GM20431 (cell line): Measurements from ENCODE around the gene RRP1.
"Not testable (repeated sequence)": the region's sequence is repeated elsewhere in the genome, so short reads cannot be mapped to it uniquely, and the experiment has no call there.

ENCODE experiments used
- in situ Hi-C: fragments of 300-500 bp; cut with MseI, MboI; formaldehyde crosslinking; loops from one replicate; pipeline ENCODE4 v1.15.0; 2020; ENCODE audit warnings: low sequenced_read_pairs; ENCODE audit not compliant: unreplicated experiment

The RRP1 gene

GRCh38 chr21:43829575-43830119 is 40.3 kb downstream of the RRP1 start:
- in situ Hi-C loops = loop anchor here (10.0 kb wide), 1 partner anchor 155 kb away; no protein-coding TSS in a partner anchor

- in situ Hi-C loops = no loop called here
Measured at GRCh38 chr21:43832158-43832550, 42.8 kb downstream of the RRP1 start.

DNA sequence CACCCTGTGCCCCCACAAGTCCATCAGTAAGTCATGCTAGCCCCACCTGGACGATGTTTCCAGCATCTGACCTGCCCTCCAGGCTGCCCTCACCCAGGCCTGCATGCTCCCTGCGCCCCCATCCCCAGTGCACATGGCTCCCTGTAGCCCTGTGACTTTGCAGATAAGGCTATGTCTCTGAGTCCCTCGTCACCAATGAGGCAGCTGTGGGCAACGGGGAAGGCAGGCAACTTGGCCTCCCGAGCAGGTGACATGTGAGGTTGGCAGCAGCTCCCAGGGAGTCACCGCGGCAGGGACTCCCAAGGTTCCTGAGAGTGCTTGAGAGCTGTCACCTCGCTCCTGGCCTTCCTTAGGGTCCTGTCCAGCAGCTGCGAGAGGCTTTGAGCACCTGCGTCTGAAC is 43.3 kb downstream of the RRP1 start:
- in situ Hi-C loops = no loop called here

- in situ Hi-C loops = no loop called here
Measured at GRCh38 chr21:43834146-43834905, 44.9 kb downstream of the RRP1 start.

DNA sequence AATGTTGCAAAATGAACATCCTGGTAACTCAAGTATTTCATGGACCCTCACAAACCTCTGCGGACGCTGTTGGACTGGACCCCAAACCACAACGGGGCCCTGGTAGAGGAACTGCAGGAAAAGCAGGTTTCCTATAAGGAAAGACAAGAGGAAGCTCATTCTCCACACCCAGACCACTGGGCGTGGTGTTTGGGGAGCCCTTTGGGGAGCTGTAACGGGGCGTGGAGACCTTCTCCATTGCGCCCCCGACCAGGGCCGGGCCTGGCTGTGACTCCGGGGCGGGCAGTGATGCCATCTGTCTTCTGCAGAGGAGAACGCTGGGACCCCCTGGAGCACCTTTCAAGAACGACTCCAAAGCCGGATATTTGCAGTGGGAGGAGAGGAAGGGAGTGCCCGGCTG is 45.7 kb downstream of the RRP1 start:
- in situ Hi-C loops = no loop called here

DNA sequence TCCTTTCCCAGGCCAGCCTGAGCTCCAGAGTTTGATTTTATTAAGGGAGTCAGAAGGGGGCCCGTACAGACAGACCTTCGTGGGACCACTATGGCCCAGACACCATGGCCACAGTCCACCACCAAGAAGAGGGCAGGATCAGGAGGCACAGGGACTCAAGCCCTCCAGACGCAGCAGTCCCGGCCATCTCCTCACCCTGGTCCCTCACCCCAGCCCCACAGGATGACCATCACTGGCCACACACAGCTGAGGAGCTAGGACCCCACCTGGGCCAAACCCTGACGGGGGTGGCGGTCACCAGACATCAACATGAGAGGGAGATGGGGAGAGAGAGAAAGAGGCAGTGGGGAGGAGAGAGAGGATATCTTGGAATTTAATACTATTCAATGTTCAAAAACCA is 46.5 kb downstream of the RRP1 start:
- in situ Hi-C loops = no loop called here

GRCh38 chr21:43836616-43837015 is 47.2 kb downstream of the RRP1 start:
- in situ Hi-C loops = no loop called here

- in situ Hi-C loops = no loop called here
Measured at GRCh38 chr21:43840259-43840658, 50.9 kb downstream of the RRP1 start.

DNA sequence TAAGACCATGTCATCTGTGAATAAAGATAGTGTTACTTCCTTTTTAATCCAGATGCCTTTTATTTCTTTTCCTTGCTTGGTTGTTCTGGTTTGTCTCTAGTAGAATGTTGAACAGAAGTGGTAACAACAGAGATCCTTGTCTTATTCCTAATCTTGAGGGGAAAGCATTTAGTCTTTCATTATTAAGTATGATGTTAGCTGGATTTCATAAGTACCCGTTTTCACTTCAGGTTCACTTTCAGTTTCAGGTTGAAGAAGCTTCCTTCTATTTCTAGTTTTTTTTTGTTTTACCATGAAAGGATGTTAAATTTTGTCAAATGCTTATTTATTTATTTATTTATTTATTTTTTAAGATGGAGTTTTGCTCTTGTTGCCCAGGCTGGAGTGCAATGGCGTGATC is 53.4 kb downstream of the RRP1 start:
- in situ Hi-C loops = no loop called here

DNA sequence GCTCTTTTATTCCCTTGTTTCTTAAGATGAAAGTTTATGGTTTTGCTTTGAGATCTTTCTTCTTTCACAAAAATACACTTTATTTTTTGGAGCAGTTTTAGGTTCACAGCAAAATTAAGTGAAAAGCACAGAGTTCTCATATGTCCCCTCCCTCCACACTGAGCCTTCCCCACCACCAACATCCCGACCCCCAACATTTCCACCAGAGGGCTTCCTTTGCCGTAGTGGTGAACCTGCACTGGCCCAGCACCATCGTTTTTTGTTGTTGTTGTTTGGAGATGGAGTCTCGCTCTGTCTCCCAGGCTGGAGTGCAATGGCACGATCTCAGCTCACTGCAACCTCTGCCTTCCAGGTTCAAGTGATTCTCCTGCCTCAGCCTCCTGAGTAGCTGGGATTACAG is 55.5 kb downstream of the RRP1 start:
- in situ Hi-C loops = not testable (repeated sequence)

DNA sequence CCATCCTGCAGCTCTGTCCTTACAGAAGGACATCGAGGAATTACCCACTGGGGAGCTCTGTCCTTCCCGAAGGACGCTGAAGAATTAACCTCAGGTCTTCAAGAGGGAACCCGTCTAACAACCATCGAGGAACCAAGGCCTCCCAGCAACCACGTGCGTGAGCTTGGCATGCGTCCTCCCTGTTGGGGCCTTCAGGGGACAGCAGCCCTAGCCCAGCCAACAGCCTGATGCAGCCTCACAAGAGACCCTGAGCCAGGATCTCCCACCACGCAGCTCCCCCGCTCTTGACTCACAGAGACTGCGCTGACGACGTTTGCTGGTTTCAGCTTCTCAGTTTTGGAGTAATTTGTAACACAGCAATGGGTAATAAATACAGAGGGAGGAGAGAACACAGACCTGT is 56.0 kb downstream of the RRP1 start:
- in situ Hi-C loops = no loop called here

GRCh38 chr21:43846430-43846829 is 57.1 kb downstream of the RRP1 start:
- in situ Hi-C loops = no loop called here

DNA sequence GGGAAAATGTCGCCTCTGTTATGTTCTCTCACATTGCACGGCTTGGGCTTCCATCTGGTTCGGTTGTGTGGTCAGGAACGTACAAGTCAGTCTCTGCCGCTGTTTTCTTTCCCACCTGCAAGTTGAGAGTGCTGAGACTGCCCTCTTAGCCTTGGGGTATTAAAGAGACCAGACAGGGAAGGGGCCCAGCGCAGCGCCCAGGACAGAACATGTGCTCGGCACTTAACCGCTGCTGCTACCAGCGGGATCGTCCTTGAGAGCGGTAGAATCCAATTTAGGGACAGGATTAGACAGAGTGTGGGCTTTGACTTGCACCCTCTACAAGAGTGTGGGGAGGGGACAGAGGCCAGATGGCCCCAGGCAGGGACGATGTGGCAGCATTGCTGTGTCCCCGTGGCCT is 57.9 kb downstream of the RRP1 start:
- in situ Hi-C loops = no loop called here

DNA sequence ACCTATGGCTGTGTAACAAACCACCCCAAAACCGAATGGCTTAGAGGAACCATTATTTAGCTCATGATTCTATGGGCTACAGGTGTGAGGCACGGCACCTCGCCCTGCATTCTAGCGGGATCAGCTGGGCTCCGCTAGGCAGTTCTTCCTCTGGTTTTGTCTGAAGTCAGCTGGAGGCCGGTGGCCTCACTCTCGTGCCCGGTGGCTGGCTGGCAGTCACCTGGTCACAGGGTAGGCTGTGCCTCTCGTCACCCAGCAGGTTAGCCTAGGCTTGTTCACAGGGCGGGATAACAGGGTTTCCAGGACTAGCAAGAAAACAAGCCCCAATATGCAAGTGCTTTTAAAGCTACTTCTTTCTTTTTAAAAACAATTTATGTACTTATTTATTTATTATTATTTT is 59.4 kb downstream of the RRP1 start:
- in situ Hi-C loops = no loop called here

- in situ Hi-C loops = no loop called here
Measured at GRCh38 chr21:43849532-43850299, 60.3 kb downstream of the RRP1 start.

DNA sequence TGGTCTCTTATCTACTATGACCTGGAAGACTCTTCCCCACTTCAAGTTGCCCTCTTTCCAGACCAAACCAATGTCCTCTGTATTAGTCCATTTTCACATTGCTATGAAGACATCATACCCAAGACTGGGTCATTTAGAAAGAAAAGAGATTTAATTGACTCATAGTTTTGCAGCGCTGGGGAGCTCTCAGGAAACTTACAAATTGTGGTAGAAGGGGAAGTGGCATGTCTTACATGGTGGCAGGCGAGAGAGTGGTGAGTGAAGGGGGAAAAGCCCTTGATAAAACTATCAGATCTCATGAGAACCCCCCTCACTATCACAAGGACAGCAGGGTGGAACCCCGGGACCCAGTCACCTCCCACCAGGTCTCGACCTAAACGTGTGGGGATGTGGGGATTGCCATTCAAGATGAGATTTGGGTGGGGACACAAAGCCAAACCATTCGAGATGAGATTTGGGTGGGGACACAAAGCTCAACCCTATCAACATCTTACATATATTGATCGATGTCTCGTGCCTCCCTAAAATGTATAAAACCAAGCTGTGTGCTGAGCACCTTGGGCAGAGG is 61.4 kb downstream of the RRP1 start:
- in situ Hi-C loops = no loop called here

- in situ Hi-C loops = no loop called here
Measured at GRCh38 chr21:43851593-43851992, 62.2 kb downstream of the RRP1 start.

DNA sequence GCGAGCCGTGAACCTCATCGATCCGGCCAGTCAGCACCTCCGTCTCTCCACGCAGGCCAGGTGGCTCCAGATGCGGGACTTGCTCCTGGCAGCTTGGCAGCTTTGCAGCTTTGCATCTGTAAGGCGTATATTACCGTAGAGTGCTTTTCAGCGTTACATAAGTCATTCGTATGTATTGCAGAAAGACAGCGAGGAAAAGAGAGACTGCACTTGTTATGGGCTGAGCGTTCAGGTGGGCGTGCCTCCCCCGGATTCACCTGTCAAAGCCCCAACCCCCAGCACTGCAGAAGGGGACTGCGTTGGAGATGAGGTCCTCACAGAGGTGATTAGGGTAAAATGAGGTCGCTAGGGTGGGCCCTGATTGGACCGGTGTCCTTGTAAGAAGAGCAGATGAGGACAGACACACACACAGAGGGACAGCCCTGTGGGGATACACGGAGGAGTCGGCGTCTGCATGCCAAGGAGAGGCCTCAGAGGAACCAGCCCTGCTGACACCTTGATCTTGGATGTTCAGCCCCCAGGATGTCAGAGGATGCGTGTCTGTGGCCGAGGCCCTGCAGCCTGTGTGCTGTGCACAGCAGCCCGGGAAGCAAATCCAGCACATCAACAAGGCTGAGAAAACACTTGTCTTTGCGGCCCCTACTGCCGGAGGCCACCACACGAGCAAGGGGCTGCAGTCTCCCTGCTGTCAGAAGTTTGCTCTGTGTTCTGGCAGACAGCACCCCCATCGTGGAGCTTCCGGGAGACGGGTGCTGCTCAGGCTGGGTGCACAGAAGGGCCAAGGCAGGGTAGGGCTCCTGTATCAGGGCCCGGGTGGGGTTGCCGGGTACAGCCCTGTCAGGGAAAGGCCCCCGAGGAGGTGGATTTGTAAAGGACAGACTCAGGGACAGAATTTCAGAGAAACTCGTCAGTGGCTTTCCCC is 64.7 kb downstream of the RRP1 start:
- in situ Hi-C loops = no loop called here
